Gastrocnemius medialis (tissue), 4 donors: ENCODE measurements around the gene RIMS4.

Source experiments
- POLR2A ChIP-seq, 2 donors: fragments of 450-650 bp; IDR thresholded peaks; one replicate each; pipeline ENCODE4 v1.6.1; 2017; ENCODE audit warnings: antibody characterized with exemption in 2 of 2, mild to moderate bottlenecking in 2 of 2, moderate library complexity in 2 of 2
- TF ChIP-seq, protein P1 (sequence below), 5 experiments: fragments of 450-650 bp in 3 of 5; fragments of 200-600 bp in 2 of 5; sonication (generic) in 2 of 5; IDR thresholded peaks in 4 of 5; conservative IDR thresholded peaks in 1 of 5; 1 replicate in 4 of 5; 2 replicates in 1 of 5; pipeline ENCODE4 v1.5.1; 2016 to 2019; ENCODE audit warnings: antibody characterized with exemption in 5 of 5, mild to moderate bottlenecking in 3 of 5, moderate library complexity in 3 of 5

DNA sequence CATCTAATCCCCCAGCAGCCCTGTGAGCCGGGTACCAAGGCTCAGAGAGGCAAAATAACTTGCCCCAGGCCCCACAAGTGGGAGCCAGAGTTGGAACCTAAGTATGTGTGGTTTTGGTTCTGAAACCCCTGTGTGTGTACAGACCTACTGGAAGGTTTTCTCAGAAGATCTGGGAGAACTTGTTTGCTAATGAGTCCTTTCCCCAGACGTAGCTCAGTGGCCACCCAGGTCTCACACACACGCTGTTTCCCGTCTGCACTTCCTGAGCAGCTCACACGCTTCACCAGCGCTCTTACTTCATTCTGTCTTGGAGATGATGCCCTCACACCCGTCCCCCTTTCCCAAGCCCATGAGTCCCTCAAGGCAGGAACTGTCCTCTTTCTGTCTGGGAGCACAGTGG lies 87.0 kb downstream of the RIMS4 start:
- no peak for TF ChIP-seq POLR2A (IDR thresholded peaks at IDR 0.05)
- TF ChIP-seq, protein P1, sequence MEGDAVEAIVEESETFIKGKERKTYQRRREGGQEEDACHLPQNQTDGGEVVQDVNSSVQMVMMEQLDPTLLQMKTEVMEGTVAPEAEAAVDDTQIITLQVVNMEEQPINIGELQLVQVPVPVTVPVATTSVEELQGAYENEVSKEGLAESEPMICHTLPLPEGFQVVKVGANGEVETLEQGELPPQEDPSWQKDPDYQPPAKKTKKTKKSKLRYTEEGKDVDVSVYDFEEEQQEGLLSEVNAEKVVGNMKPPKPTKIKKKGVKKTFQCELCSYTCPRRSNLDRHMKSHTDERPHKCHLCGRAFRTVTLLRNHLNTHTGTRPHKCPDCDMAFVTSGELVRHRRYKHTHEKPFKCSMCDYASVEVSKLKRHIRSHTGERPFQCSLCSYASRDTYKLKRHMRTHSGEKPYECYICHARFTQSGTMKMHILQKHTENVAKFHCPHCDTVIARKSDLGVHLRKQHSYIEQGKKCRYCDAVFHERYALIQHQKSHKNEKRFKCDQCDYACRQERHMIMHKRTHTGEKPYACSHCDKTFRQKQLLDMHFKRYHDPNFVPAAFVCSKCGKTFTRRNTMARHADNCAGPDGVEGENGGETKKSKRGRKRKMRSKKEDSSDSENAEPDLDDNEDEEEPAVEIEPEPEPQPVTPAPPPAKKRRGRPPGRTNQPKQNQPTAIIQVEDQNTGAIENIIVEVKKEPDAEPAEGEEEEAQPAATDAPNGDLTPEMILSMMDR (IDR thresholded peaks at IDR 0.05 in 4 of 5, conservative IDR thresholded peaks at IDR 0.05 in 1 of 5), result no peak
